C4-2B (cell line): ENCODE results near the gene SEMA4B.

Experiments used
- H3K27ac ChIP-seq: fragments of 450-650 bp; 2 replicates; pipeline ENCODE4 v1.5.1; 2017
- ZFX ChIP-seq: fragments of 450-650 bp; IDR thresholded peaks from 2 replicates; pipeline ENCODE4 v1.6.1; 2017
- TF ChIP-seq, protein P1 (sequence below): fragments of 450-650 bp; conservative IDR thresholded peaks from 2 replicates; pipeline ENCODE4 v1.5.1; 2017; ENCODE audit warnings: mild to moderate bottlenecking

SEMA4B gene

DNA sequence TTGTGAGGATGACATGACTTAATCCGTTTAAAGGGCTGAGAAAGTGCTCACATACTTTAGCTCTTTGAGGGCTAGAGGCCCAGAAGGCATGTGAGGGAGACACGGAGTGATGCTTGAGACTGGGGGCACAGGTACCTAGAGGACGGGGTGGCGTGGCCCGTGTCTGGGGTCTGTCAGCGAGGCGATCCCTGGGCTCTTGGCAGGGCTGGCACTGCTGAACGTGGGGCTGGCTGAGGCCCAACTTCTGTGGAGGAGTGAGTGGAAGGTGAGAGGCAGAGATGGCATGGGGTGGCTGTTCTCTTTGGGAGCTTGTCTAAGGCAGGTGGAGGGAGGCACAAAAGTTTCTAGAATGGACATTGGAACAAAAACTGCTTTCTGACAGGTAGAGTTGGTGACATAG, 9.5 kb downstream of the SEMA4B start:
- no peak overlapping the region for H3K27ac ChIP-seq
- TF ChIP-seq, protein P1, sequence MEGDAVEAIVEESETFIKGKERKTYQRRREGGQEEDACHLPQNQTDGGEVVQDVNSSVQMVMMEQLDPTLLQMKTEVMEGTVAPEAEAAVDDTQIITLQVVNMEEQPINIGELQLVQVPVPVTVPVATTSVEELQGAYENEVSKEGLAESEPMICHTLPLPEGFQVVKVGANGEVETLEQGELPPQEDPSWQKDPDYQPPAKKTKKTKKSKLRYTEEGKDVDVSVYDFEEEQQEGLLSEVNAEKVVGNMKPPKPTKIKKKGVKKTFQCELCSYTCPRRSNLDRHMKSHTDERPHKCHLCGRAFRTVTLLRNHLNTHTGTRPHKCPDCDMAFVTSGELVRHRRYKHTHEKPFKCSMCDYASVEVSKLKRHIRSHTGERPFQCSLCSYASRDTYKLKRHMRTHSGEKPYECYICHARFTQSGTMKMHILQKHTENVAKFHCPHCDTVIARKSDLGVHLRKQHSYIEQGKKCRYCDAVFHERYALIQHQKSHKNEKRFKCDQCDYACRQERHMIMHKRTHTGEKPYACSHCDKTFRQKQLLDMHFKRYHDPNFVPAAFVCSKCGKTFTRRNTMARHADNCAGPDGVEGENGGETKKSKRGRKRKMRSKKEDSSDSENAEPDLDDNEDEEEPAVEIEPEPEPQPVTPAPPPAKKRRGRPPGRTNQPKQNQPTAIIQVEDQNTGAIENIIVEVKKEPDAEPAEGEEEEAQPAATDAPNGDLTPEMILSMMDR = no peak
- TF ChIP-seq ZFX = no peak

DNA sequence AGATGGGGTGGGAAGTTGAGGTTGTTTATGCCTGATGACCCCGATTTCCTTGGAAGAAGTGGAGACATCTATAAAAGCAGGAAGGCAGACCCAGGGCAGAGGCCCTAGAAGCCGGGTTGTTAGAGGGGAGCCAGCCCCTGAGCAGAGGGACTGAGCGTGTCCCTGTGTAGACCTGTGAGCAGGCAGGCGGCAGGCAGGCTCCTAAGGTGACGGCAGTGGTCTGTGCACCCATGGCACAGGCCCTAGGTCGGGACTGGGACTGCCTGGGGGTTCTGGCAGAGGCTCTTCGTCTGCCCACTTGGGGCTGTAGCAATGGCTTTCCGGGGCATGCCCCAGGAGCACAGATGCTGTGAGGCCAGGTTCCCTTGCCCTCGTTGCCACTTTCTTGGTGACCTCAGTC, 9.9 kb downstream of the SEMA4B start:
- H3K27ac ChIP-seq = peak overlapping the region; percentile 4; the same call in 1 of the 2 replicates
- TF ChIP-seq, protein P1 = no peak
- no peak for TF ChIP-seq ZFX

DNA sequence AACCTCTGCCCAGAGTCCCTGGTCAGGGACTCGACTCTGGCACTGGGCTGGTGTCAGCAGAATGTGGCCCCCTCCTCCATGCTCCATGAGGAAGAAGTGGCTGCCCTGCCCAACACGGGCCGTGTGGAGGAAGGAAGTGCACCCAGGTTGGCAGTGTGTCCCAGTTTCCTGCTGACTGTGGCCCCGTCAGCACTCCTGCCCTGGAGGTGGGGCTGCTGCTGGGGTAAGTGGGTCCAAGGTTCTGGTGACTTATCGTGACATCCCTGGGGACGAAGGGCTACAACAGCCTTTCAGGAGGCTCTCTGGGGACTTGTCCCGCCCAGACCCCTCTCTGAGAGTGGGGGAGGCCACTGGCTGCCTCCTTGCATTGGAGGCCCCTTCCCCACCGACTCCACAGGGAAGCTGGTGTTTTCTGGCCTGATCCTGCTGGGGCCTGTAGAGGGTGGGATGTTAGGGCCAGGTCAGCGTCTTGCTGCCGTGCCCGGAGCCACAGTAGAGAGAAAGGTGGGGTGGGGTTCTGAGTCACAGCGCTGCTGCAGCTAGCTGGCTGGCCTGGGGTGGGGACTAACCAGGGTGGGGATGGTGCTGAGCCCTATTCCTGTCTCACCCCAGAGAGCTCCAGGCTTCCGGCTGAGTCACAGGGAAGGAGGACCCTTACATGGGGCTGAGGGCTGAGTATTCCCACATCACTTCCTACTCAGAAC, 10.5 kb downstream of the SEMA4B start:
- H3K27ac ChIP-seq = peak overlapping the region; percentile 4
- TF ChIP-seq ZFX = no peak
- TF ChIP-seq, protein P1 = no peak

DNA sequence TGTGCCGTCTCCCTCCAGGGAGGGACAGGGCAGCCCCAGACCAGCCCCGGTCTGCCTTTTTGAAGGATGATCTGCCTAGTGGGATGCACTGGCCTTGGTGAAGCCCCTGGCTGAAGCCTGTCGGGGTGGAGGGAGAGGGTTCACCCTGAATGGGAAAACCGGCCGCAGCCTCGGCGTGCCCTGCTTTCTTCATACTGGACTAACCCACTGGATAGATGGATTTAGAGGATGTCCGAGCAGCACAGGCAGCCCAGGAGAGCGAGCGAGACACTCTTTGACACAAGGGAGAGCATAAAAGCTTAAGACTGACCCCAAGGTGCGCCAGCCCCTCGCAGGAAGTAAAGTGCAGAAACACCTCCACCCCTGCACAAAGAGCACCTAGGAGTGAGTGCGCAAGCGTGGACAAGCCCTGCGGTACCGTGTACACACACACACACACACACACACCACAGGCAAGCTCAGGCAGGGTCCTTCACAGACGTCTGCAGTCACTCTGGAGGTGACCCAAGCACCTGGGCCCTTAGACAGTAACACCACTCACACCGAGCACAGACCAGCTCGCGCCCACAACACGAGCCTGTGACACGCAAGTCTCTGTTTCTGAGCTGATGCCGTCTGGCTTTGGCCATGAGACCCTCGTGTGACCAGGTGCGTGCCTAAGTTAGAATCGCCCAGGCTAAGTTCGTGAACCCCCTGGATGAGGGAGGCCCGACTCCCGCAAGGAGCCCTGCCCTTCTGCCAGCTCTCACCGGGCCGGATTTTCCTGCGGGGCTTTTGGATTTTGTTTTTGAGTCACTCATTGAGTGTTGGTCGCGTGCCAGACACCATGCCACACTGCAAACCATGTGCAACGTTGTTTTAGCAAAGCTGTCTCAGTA, 11.3 kb downstream of the SEMA4B start:
- H3K27ac ChIP-seq = peak overlapping the region; percentile 40; the same call in 1 of the 2 replicates
- TF ChIP-seq, protein P1 = no peak
- TF ChIP-seq ZFX = no peak

DNA sequence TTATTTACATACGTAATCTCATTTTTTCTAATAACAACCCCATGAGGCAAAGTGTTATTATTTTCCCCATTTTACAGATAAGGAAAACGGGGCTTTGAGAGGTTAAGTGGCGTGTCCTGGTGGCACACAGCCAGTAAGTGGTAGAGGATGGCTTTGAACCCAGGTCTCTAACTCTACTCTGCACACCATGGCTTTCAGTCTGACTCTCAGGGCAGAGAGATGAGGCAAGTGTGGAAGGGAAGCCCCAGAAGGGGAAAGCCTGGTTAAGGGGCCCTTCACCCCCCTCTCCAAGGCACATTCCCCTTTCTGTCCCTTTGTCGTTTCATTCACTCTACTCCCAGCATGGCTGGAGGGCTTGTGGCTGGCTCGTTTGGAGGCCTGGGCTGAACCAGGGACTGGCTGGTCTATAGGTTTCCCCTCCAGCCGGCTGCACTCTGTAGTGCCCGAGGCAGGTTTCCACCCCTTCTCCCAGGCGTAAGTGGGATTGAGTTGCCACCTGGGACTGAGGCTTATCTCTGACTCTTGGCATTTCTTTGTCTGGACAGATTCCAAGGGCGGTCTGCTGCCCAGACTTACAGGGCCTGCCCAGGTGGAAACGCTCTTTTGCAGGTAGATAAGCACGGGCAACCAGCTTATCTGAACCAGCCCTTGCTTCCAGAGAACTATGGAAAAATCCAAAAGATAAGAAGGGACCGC, 12.1 kb downstream of the SEMA4B start:
- peak overlapping the region; percentile 40 for H3K27ac ChIP-seq
- TF ChIP-seq, protein P1 = no peak
- TF ChIP-seq ZFX = no peak

DNA sequence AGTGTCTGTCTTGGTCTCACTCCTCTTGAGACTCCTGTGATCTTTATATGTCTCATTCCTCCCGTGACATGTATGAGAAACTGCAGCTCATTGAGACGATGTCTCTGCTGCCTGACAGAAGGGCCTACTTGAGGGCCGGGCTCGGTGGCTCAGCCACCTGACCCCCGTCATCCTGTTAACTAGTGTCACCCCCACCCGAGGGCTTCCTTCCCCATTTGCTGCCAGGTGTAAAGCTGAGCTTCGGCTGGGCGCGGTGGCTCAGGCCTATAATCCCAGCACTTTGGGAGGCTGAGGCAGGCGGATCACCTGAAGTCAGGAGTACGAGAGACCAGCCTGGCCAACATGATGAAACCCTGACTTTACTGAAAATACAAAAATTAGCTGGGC, 12.7 kb downstream of the SEMA4B start:
- H3K27ac ChIP-seq = peak overlapping the region; percentile 40
- TF ChIP-seq, protein P1 = no peak
- no peak for TF ChIP-seq ZFX
